SKM-1 treated with dmso at 0.1 percent for 144 hours (cell line): ENCODE results near the gene TSPY1.
"Not testable (repeated sequence)": the region's sequence is repeated elsewhere in the genome, so short reads cannot be mapped to it uniquely, and the experiment has no call there.

Source experiments
- DNase-seq: peaks from one replicate; lab custom pipeline; 2025; ENCODE audit not compliant: unreplicated experiment; lab: John Stamatoyannopoulos, UW

The TSPY1 gene

DNA sequence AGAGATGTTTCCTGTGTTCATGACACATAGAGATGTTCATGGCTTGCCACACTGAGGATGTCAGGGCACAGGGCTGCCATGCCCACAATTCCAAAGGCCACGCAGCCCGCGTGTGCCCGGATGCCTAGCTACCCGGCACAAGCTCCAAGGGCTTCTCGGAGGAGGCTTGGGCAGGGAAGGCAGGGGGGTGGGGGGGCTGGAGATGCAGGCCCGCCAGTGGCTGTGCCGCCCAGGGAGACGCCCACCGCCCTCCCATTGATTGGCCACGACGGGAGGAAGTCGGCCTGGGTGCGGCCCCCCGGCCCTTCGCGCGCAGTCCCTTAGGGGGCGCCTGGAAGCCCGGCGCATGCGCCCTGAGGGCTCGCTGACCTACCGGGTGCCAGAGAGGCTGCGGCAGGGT is at the start of gene TSPY1:
TSS of gene TSPY1 (plus strand) at position 301 of the 400 bp plus-strand sequence. CDS start at position 347, 46 bp downstream.
- DNase-seq, result not testable (repeated sequence)

DNA sequence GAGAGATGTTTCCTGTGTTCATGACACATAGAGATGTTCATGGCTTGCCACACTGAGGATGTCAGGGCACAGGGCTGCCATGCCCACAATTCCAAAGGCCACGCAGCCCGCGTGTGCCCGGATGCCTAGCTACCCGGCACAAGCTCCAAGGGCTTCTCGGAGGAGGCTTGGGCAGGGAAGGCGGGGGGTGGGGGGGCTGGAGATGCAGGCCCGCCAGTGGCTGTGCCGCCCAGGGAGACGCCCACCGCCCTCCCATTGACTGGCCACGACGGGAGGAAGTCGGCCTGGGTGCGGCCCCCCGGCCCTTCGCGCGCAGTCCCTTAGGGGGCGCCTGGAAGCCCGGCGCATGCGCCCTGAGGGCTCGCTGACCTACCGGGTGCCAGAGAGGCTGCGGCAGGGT is 20.2 kb downstream of the TSPY1 start, which contains the start of gene TSPY9:
TSS of gene TSPY9 (plus strand) at position 301 of the 400 bp plus-strand sequence. CDS start at position 347, 46 bp downstream.
- not testable (repeated sequence) for DNase-seq

- DNase-seq, result not testable (repeated sequence)
Measured at GRCh38 chrY:9504396-9504795, 37.6 kb downstream of the TSPY1 start.

DNA sequence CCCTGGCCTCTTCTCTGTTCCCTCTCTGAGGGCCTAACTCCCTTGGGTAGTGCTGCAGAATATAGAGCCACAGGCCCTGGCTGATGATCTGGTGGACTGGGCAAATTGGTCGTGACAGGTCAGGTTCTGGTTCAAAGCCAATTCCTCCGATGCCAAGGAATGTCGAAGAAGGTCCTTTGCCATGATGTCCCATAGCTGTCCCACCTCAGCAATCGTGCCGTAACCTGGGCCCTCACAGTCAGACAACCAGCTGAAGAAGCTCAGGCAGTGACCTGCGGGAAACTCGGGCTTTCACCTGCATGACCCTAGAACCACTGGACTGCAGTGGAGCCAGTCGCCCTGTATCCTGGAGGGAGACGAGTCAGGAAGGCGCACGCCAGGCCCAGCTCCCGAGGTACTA is 49.5 kb downstream of the TSPY1 start:
- not testable (repeated sequence) for DNase-seq
